ENCODE results near the gene ASMTL. TPM values are rescaled to one million over a fixed set of nuclear protein-coding genes. Genes with fewer than 3 reads are reported as not detected.

Gene ASMTL
- polyA plus RNA-seq, 1 experiment = 18.9 TPM

DNA sequence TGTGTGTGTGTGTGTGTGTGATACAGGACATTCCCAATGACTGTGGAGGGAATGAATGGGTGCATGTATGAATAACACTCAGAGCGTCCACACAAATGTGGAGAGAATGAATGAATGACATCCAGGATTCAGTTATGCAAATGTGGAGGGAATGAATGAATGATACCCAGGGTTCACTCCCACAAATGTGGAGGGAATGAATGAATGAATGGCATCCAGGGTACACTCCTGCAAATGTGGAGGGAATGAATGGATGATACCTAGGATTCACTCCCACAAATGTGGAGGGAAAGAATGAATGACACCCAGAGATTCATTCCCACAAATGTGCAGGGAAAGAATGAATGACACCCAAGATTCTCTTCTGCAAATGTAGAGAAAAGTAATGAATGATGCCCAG is 36.0 kb upstream of the ASMTL start:
- DNase-seq (ENCODE audit: low read depth, low spot score) = no peak
- POLR2A ChIA-PET = no interaction called here
- Histone ChIP-seq H3K27me3 (ENCODE audit: control insufficient read depth, insufficient read depth, low read length) (no peaks in the 10 kb centered on the region), H3K27ac (ENCODE audit: low read depth, low read length) (no peak overlapping the region), H3K9me3 (ENCODE audit: control insufficient read depth, insufficient read depth, low read length) (peaks cover 39% of the 10 kb centered on the region), H3K4me3 (ENCODE audit: low read depth, low read length) (no peak overlapping the region)
- TF ChIP-seq, protein P1, sequence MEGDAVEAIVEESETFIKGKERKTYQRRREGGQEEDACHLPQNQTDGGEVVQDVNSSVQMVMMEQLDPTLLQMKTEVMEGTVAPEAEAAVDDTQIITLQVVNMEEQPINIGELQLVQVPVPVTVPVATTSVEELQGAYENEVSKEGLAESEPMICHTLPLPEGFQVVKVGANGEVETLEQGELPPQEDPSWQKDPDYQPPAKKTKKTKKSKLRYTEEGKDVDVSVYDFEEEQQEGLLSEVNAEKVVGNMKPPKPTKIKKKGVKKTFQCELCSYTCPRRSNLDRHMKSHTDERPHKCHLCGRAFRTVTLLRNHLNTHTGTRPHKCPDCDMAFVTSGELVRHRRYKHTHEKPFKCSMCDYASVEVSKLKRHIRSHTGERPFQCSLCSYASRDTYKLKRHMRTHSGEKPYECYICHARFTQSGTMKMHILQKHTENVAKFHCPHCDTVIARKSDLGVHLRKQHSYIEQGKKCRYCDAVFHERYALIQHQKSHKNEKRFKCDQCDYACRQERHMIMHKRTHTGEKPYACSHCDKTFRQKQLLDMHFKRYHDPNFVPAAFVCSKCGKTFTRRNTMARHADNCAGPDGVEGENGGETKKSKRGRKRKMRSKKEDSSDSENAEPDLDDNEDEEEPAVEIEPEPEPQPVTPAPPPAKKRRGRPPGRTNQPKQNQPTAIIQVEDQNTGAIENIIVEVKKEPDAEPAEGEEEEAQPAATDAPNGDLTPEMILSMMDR (IDR thresholded peaks at IDR 0.05; ENCODE audit: low read depth, low read length) = no peak
- CTCF ChIA-PET = no interaction called here

DNA sequence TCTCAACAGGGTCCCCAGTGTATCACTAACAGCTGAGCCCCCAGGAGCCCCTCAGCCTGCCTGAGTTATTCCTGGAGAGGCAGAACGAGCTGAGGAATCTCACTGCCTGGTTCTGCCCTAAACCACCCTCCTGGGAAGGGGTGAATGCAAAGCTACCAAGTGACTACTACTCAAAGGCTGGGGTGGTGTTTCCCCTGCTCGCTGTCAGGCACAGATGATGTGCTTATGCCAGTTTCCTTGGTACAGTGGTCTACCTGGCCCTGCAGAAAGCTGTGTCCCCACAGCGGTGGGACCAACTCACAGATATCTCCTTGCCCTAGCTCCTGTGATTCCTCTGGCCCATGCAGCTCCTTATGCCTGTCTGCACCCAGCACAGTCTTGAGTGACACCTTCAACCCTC is 35.4 kb upstream of the ASMTL start:
- CTCF ChIA-PET = no interaction called here
- Histone ChIP-seq H3K27me3 (ENCODE audit: control insufficient read depth, insufficient read depth, low read length) (no peaks in the 10 kb centered on the region), H3K4me3 (ENCODE audit: low read depth, low read length) (no peak overlapping the region), H3K27ac (ENCODE audit: low read depth, low read length) (no peak overlapping the region), H3K9me3 (ENCODE audit: control insufficient read depth, insufficient read depth, low read length) (peaks cover 39% of the 10 kb centered on the region)
- TF ChIP-seq, protein P1 (IDR thresholded peaks at IDR 0.05; ENCODE audit: low read depth, low read length) = no peak
- POLR2A ChIA-PET = no interaction called here
- no peak for DNase-seq (ENCODE audit: low read depth, low spot score)

DNA sequence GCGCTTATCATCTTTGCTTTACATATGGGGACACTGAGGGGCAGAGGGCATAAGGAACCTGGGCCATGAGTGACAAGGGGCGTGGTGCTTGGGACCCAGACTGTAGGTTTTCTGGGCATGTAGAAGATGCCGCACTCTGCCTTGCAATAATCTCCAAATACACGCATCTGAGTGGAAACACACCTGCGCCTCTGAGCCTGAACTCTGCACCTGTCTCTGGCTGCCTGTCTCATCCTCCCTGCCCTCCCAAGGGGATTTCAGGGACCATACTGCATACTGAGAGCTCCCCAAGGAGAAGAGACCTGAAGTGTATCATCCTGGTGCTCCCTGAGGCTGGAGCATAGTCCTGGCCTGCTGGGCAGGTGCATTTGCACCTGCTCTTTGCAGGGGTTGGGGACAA is 34.7 kb upstream of the ASMTL start:
- ChIA-PET POLR2A (no interaction called here), CTCF (no interaction called here)
- no peak for DNase-seq (ENCODE audit: low read depth, low spot score)
- Histone ChIP-seq H3K4me3 (ENCODE audit: low read depth, low read length) (no peak overlapping the region), H3K27me3 (ENCODE audit: control insufficient read depth, insufficient read depth, low read length) (no peaks in the 10 kb centered on the region), H3K9me3 (ENCODE audit: control insufficient read depth, insufficient read depth, low read length) (peaks cover 39% of the 10 kb centered on the region), H3K27ac (ENCODE audit: low read depth, low read length) (no peak overlapping the region)
- TF ChIP-seq, protein P1 (IDR thresholded peaks at IDR 0.05; ENCODE audit: low read depth, low read length) = no peak

DNA sequence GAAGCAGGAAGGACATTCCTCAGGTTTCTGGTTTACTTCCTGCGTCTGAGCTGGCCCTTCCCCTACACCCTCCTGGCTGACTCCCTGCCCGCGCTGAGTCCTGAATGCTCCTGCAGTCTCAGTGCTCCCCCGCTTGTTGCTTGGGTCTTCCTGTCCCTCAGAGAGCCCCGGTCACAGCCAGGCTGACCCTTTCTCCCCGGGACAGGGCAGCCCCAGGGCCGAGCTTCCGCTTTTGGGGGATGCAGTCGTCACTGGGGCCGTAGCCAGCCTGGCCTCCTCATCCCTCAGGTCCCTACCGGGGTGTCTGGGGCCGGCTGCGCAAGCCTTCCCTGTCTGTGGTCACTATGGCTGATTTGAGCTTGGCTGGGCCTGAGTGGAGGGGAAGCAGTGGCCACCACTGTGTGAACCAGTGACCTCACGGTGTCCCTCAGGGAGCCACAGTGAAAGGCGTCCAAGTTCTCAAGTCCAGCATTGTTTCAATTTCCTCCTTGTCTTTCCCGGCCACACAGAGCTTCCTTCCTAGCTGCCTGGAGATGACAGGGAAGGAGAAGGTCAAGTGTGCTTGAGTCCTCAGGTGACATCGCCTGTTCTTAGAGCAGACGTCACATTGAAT is 34.1 kb upstream of the ASMTL start:
- Histone ChIP-seq H3K27me3 (ENCODE audit: control insufficient read depth, insufficient read depth, low read length) (no peaks in the 10 kb centered on the region), H3K9me3 (ENCODE audit: control insufficient read depth, insufficient read depth, low read length) (peaks cover 36% of the 10 kb centered on the region), H3K27ac (ENCODE audit: low read depth, low read length) (no peak overlapping the region), H3K4me3 (ENCODE audit: low read depth, low read length) (no peak overlapping the region)
- no peak for DNase-seq (ENCODE audit: low read depth, low spot score)
- ChIA-PET CTCF (no interaction called here), POLR2A (no interaction called here)
- TF ChIP-seq, protein P1 (IDR thresholded peaks at IDR 0.05; ENCODE audit: low read depth, low read length) = no peak

DNA sequence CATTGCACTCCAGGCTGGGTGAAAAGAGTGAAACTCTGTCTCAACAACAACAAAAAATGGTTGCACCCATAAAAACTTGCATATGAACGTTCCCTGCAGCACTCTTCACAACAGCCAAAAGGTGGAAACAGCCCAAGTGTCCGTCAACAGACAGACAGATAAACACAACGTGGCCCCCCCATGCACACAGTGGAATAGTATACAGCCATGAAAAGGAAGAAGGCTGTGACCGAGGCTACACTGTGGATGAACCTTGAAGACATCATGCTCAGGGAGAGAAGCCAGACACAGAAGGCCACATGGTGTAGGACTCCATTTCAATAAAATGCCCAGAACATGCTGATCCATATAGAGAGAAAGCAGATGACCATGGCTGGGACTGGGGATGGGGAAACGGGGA is 33.5 kb upstream of the ASMTL start:
- TF ChIP-seq, protein P1 (IDR thresholded peaks at IDR 0.05; ENCODE audit: low read depth, low read length) = no peak
- Histone ChIP-seq H3K27me3 (ENCODE audit: control insufficient read depth, insufficient read depth, low read length) (no peaks in the 10 kb centered on the region), H3K27ac (ENCODE audit: low read depth, low read length) (no peak overlapping the region), H3K4me3 (ENCODE audit: low read depth, low read length) (no peak overlapping the region), H3K9me3 (ENCODE audit: control insufficient read depth, insufficient read depth, low read length) (peaks cover 39% of the 10 kb centered on the region)
- POLR2A ChIA-PET = no interaction called here
- no peak for DNase-seq (ENCODE audit: low read depth, low spot score)
- CTCF ChIA-PET = no interaction called here
